Sigmoid colon (tissue), 7 donors: ENCODE data around the gene DPYSL4. TPM values are rescaled to one million over a fixed set of nuclear protein-coding genes. Genes with fewer than 3 reads are reported as not detected.

Experiments
- DNase-seq: peaks from one replicate; pipeline ENCODE4 v3.0.0-alpha.2; 2019
- H3K27ac ChIP-seq, 4 donors: fragments of 200-600 bp; sonication (generic); one replicate each; pipeline ENCODE4 v1.5.1; 2016 to 2019; ENCODE audit warnings: mild to moderate bottlenecking in 1 of 4
- H3K27me3 ChIP-seq, 3 donors: fragments of 200-600 bp; sonication (generic); one replicate each; pipeline ENCODE4 v1.5.1; 2019; ENCODE audit warnings: mild to moderate bottlenecking in 1 of 3
- H3K36me3 ChIP-seq, 4 donors: fragments of 200-600 bp; sonication (generic); one replicate each; pipeline ENCODE4 v1.5.1; 2016 to 2019
- H3K4me1 ChIP-seq, 4 donors: fragments of 200-600 bp; sonication (generic); one replicate each; pipeline ENCODE4 v1.5.1; 2017 to 2019
- H3K4me3 ChIP-seq, 4 donors: fragments of 200-600 bp; sonication (generic); one replicate each; pipeline ENCODE4 v1.5.1; 2017 to 2019; ENCODE audit warnings: mild to moderate bottlenecking in 2 of 4, moderate library complexity in 1 of 4
- H3K9me3 ChIP-seq, 4 donors: fragments of 200-600 bp in 3 of 4; sonication (generic) in 3 of 4; one replicate each; pipeline versions ENCODE4 v1.5.1 to v1.6.1; 2013 to 2019
- EP300 ChIP-seq, 4 donors: sonication (generic); formaldehyde crosslinking; IDR thresholded peaks; one replicate each; pipeline ENCODE4 v1.6.1; 2017; ENCODE audit warnings: antibody characterized with exemption in 4 of 4
- POLR2A ChIP-seq, 2 donors: fragments of 450-650 bp; IDR thresholded peaks; one replicate each; pipeline ENCODE4 v1.6.1; 2016; ENCODE audit warnings: antibody characterized with exemption in 2 of 2, mild to moderate bottlenecking in 2 of 2, moderate library complexity in 2 of 2
- POLR2AphosphoS5 ChIP-seq, 4 donors: sonication (generic); formaldehyde crosslinking; IDR thresholded peaks; one replicate each; pipeline ENCODE4 v1.6.1; 2017; ENCODE audit warnings: antibody characterized with exemption in 4 of 4
- WGBS, 2 donors: extraction: QIAGEN DNeasy Blood & Tissue Kit; methylation state at CpG; one replicate each; pipeline ENCODE4 v1.1.7; 2013; 5-methylcytosine and 5-hydroxymethylcytosine counted together
- intact Hi-C: fragments of 100-400 bp; cut with DNase I; formaldehyde crosslinking; loops from one replicate; pipeline ENCODE4 v1.15.1; 2023
- polyA plus RNA-seq, 3 donors: library from polyadenylated mRNA; stranded (reverse); fragments of 200-250 nt; gene quantifications; one replicate each; pipeline ENCODE4 v1.2.3, GENCODE V29; 2013
- total RNA-seq, 4 donors: library from RNA; depleted of rRNA; stranded (reverse); fragments of >200 nt; gene quantifications; one replicate each; pipeline ENCODE4 v1.1.0, GENCODE V29; 2016
- TF ChIP-seq, protein P1 (sequence below), 4 experiments: fragments of 450-650 bp in 3 of 4; fragments of 200-600 bp in 1 of 4; IDR thresholded peaks; one replicate each; pipeline ENCODE4 v1.5.1; 2016 to 2019; ENCODE audit warnings: antibody characterized with exemption in 4 of 4, mild to moderate bottlenecking in 3 of 4, moderate library complexity in 2 of 4
- donor health status: healthy with polysubstance abuse.
- donor health status: Bipolar disorder and iron deficiency.
- donor health status: healthy.

Gene DPYSL4
- total and polyA plus RNA-seq, 7 donors, result under 0.01 to 1.9 (median 0.63) TPM; not detected in 1

DNA sequence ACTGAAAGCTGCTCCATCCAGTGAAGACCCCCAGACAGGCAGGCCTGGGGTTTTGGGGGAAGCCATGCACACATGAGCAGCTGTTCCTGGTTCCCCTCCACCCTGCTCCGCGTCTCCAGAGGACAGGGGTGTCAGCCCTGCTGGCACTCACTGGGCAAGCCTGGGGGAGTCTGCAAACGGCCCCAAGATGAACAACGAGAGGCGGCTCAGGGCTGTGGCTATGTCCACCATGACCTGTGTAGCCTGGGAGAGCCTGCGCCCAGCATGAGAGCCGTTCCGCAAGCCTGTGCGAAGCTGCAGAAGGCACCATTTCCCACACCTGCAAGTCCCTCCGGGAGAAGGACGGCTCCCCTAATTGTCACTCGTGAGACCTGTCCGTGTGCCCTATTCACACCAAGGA lies 59.5 kb downstream of the DPYSL4 start:
- no peak overlapping the region for H3K27ac ChIP-seq
- H3K9me3 ChIP-seq, result no peaks in the 10 kb centered on the region
- H3K27me3 ChIP-seq, result no peaks in the 10 kb centered on the region
- peaks cover 0 to 7% (median 0%) of the 10 kb centered on the region in 4 donors for H3K4me1 ChIP-seq
- no peak overlapping the region for H3K4me3 ChIP-seq
- DNase-seq, result no peak
- 93 to 96% methylated on average over 13 of the region's 13 CpGs for WGBS, 2 donors
- no peak for TF ChIP-seq EP300 (IDR thresholded peaks at IDR 0.05)
- no peak for TF ChIP-seq POLR2AphosphoS5 (IDR thresholded peaks at IDR 0.05)
- TF ChIP-seq, protein P1, sequence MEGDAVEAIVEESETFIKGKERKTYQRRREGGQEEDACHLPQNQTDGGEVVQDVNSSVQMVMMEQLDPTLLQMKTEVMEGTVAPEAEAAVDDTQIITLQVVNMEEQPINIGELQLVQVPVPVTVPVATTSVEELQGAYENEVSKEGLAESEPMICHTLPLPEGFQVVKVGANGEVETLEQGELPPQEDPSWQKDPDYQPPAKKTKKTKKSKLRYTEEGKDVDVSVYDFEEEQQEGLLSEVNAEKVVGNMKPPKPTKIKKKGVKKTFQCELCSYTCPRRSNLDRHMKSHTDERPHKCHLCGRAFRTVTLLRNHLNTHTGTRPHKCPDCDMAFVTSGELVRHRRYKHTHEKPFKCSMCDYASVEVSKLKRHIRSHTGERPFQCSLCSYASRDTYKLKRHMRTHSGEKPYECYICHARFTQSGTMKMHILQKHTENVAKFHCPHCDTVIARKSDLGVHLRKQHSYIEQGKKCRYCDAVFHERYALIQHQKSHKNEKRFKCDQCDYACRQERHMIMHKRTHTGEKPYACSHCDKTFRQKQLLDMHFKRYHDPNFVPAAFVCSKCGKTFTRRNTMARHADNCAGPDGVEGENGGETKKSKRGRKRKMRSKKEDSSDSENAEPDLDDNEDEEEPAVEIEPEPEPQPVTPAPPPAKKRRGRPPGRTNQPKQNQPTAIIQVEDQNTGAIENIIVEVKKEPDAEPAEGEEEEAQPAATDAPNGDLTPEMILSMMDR (IDR thresholded peaks at IDR 0.05), result no peak
- TF ChIP-seq POLR2A (IDR thresholded peaks at IDR 0.05), result no peak
- no peaks in the 10 kb centered on the region for H3K36me3 ChIP-seq
- intact Hi-C loops, result no loop called here

DNA sequence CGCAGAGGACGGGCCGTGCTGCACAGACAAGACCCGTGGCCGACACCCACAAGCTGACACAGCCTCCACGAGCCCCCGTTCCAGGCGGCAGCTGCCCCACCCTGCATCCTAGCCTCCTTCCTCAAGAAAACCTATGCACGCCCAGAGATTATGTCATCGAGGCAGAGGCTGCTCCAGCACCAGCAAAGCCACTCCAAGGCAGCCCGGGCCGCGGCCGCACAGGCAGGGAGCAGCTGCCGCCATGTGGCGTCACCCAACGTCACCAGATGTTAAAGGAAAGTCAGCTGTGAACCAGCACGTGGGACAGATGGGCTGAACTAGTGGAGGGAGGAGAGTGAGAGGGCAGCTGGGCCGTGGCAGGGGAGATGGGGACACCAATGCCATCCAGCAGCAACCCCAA lies 61.2 kb downstream of the DPYSL4 start:
- Histone ChIP-seq H3K4me1 (peaks cover 0 to 7% (median 0%) of the 10 kb centered on the region in 4 donors), H3K36me3 (no peaks in the 10 kb centered on the region), H3K27me3 (no peaks in the 10 kb centered on the region), H3K4me3 (no peak overlapping the region), H3K9me3 (no peaks in the 10 kb centered on the region), H3K27ac (no peak overlapping the region)
- 56 to 75% methylated on average over 19 of the region's 19 CpGs for WGBS, 2 donors
- intact Hi-C loops, result no loop called here
- no peak for DNase-seq
- no peak for TF ChIP-seq EP300 (IDR thresholded peaks at IDR 0.05)
- TF ChIP-seq POLR2A (IDR thresholded peaks at IDR 0.05), result no peak
- TF ChIP-seq, protein P1 (IDR thresholded peaks at IDR 0.05), result no peak
- TF ChIP-seq POLR2AphosphoS5 (IDR thresholded peaks at IDR 0.05), result no peak

DNA sequence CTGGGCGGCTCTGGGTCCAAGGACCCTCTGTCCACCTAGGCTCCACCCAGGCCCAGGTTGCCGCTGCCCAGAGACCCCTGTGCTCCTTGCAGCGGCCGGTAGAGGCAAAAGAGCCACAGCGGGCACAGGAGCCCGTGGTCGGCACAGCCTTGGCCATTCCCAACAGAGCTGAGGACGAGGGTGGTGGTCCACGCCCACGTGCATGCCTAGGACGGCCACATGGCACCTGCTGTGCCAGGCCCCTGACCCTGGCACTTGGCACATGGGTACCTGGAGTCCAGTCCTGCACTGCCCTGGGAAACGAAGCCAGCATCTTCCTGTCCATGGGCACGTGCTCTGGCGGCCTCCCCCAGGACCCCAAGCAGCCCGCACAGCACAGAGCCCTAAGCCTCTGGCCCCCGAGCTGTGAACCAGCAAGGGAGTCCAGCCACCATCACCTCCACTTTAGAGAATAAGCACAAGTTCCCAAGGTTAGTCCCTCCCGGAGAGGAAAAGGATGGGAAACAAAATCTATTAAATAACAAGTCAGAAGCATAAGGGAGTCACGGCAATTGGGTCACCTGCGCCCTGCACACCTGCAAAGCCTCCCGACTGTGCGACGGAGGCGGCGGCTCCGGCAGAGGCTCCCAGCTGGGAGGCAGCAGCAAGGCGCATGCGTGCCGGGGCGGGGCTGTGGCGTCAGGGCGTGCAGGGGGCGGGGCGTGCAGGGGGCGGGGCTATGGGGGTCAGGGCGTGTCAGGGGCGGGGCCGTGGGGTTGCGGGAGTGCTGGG lies 61.9 kb downstream of the DPYSL4 start:
- DNase-seq, result no peak
- intact Hi-C loops, result no loop called here
- 37 to 67% methylated on average over 38 of the region's 38 CpGs for WGBS, 2 donors
- Histone ChIP-seq H3K4me1 (peaks cover 0 to 7% (median 0%) of the 10 kb centered on the region in 4 donors), H3K36me3 (no peaks in the 10 kb centered on the region), H3K4me3 (peak overlapping the region in 2 of 4 donors; percentile 3 to 24), H3K9me3 (no peaks in the 10 kb centered on the region), H3K27ac (no peak overlapping the region), H3K27me3 (no peaks in the 10 kb centered on the region)
- no peak for TF ChIP-seq POLR2A (IDR thresholded peaks at IDR 0.05)
- TF ChIP-seq, protein P1 (IDR thresholded peaks at IDR 0.05), result no peak
- TF ChIP-seq EP300 (IDR thresholded peaks at IDR 0.05), result no peak

DNA sequence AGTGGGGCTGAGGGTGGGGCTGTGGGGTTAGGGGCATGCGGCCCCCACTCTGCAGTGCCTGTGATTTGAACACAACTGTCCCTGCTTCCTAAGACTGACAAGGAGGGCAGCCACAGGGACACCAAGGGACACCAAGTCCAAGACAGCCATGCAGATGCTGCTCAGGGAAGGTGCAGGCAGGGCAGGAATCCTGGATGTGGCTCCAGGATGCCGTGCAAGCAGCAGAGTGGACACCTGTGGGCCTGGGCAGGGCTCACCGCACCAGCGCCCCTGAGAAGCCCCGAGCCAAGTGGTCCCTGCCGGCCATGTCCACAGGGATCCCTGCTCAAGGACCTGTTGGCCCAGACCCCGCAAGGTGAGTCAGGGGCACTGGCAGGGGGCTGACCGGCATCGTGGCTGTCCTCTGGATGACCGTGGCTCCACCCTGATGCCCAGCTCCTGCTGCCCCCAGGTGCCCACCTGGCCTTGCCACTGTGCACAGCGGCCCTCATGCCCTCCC lies 62.5 kb downstream of the DPYSL4 start:
- Histone ChIP-seq H3K36me3 (no peaks in the 10 kb centered on the region), H3K27ac (no peak overlapping the region), H3K4me1 (peaks cover 0 to 7% (median 0%) of the 10 kb centered on the region in 4 donors), H3K27me3 (no peaks in the 10 kb centered on the region), H3K9me3 (no peaks in the 10 kb centered on the region), H3K4me3 (no peak overlapping the region)
- intact Hi-C loops, result no loop called here
- 78 to 91% methylated on average over 11 of the region's 11 CpGs for WGBS, 2 donors
- TF ChIP-seq, protein P1 (IDR thresholded peaks at IDR 0.05), result no peak
- TF ChIP-seq POLR2A (IDR thresholded peaks at IDR 0.05), result no peak
- no peak for TF ChIP-seq POLR2AphosphoS5 (IDR thresholded peaks at IDR 0.05)
- TF ChIP-seq EP300 (IDR thresholded peaks at IDR 0.05), result no peak
- DNase-seq, result no peak
